ENCODE results near the gene PLAU.

Gene PLAU

GRCh38 chr10:73866621-73867020 lies 44.3 kb upstream of the PLAU start:
- TF ChIP-seq, protein P1, sequence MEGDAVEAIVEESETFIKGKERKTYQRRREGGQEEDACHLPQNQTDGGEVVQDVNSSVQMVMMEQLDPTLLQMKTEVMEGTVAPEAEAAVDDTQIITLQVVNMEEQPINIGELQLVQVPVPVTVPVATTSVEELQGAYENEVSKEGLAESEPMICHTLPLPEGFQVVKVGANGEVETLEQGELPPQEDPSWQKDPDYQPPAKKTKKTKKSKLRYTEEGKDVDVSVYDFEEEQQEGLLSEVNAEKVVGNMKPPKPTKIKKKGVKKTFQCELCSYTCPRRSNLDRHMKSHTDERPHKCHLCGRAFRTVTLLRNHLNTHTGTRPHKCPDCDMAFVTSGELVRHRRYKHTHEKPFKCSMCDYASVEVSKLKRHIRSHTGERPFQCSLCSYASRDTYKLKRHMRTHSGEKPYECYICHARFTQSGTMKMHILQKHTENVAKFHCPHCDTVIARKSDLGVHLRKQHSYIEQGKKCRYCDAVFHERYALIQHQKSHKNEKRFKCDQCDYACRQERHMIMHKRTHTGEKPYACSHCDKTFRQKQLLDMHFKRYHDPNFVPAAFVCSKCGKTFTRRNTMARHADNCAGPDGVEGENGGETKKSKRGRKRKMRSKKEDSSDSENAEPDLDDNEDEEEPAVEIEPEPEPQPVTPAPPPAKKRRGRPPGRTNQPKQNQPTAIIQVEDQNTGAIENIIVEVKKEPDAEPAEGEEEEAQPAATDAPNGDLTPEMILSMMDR (IDR thresholded peaks at IDR 0.05; ENCODE audit: extremely low read depth, insufficient read depth, missing control alignments) = no peak
- no peak for DNase-seq (ENCODE audit: low spot score)
- in situ Hi-C loops (cut with MboI; ENCODE audit: low pct_unique_long_range_greater_than_20kb, low sequenced_read_pairs, unreplicated experiment) = no loop called here

DNA sequence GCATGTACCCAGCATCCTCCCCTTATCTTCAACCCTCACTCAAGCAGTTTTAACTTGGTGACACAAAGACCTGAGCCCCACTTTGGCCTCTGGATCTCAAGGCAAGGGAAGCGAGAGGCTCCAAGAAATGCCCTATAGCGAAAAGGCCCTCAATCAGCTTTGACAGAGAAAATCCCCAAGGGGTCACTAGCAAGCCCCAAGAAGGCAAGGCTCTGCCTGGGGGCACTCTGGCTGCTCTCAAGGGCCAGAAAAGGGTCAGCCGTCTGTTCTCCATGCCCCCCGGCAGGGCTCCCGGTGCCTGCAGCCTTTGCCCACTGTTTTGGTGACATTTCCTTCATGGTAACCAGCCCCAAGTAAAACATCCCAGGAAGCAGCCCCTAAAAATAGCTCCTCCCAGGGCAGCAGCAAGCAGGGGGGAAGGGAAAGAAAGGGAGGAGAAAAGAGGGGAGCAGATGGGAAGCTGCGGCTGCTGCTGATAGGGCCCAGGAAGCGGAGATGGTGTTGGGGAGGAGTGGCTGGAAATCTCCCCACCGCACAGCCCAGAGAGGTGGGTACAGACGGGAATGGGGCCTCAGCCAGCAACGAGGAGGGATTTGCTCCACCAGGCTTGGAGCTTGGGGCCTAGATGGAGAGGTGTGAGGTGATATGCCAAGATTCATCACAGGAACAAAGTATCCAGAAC lies 43.7 kb upstream of the PLAU start:
- no peak for DNase-seq (ENCODE audit: low spot score)
- TF ChIP-seq, protein P1 (IDR thresholded peaks at IDR 0.05; ENCODE audit: extremely low read depth, insufficient read depth, missing control alignments) = no peak

GRCh38 chr10:73867871-73868631 lies 42.9 kb upstream of the PLAU start:
- no peak for DNase-seq (ENCODE audit: low spot score)
- in situ Hi-C loops (cut with MboI; ENCODE audit: low pct_unique_long_range_greater_than_20kb, low sequenced_read_pairs, unreplicated experiment) = no loop called here
- TF ChIP-seq, protein P1 (IDR thresholded peaks at IDR 0.05; ENCODE audit: extremely low read depth, insufficient read depth, missing control alignments) = no peak

More for the DNA sequence above, 43.7 kb upstream of the PLAU start:
- in situ Hi-C loops (cut with MboI; ENCODE audit: low pct_unique_long_range_greater_than_20kb, low sequenced_read_pairs, unreplicated experiment) = no loop called here

GRCh38 chr10:73868655-73869195 lies 42.2 kb upstream of the PLAU start:
- TF ChIP-seq, protein P1 (IDR thresholded peaks at IDR 0.05; ENCODE audit: extremely low read depth, insufficient read depth, missing control alignments) = no peak
- in situ Hi-C loops (cut with MboI; ENCODE audit: low pct_unique_long_range_greater_than_20kb, low sequenced_read_pairs, unreplicated experiment) = no loop called here
- no peak for DNase-seq (ENCODE audit: low spot score)

DNA sequence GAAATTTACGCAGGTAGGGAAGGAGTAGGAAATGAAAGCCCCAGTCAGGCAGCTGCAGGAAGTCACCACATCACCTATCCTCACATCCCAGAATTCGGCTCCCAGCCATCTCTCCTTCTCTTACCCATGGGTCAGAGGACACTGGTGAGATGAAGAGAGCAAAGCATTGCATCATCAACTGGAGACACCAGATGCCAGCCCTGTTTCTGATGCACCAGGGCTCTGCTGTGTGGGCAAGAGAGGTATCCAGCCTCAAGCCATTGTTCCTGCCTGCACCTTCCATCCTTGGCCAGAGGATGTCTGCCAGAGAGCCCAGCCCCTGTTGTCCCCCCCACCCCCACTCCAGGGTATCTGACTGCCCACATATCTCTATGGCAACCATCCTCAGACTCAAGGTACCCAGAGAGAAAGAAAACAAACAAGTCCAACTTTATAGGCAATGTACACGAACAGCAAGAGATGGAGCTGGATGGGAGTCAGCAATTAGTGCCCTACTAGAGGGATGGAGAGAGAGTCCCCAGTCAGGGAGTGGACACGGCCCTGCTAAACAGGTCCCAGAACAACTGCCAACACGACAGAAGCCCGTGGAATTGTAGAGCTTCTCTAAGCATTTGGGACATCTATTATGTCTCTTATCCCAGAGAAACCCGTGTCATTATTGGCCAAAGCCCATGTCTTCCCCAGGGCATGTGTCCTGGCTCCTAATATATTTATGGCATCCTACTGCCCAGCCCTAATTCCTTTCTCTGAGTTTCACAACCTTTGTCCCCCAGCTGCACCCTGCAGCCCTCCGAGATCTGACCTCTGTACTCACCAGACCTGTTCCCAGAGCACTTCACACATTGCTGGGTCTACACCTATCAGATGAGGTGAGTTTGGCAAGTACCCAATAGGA lies 39.4 kb upstream of the PLAU start:
- DNase-seq (ENCODE audit: low spot score) = no peak
- in situ Hi-C loops (cut with MboI; ENCODE audit: low pct_unique_long_range_greater_than_20kb, low sequenced_read_pairs, unreplicated experiment) = no loop called here
- TF ChIP-seq, protein P1 (IDR thresholded peaks at IDR 0.05; ENCODE audit: extremely low read depth, insufficient read depth, missing control alignments) = no peak

DNA sequence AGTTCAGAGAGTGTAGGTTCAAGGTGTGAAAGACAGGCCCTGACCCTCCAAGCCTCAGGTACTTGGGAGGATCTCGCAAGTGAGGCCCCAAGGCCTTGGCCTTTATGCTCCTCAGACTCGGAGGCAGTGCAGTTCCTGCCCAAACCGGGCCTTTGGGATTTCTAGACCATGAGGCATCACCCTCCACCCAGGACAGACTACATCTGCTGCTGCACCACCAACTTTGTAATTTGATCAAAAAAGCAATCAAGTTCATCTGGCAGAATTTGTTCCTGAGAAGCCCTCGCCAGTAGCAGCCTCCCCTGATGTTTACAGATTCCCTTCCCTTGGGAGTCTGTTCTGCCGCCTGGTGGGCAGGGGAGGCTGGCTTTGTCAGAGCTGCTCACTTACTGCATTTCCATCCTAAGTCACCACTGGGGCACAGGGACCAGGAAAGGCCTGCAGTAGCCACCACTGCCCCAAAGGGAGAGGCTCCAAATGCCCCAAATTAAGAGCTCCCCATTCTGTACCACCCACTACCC lies 38.7 kb upstream of the PLAU start:
- DNase-seq (ENCODE audit: low spot score) = no peak
- in situ Hi-C loops (cut with MboI; ENCODE audit: low pct_unique_long_range_greater_than_20kb, low sequenced_read_pairs, unreplicated experiment) = no loop called here
- TF ChIP-seq, protein P1 (IDR thresholded peaks at IDR 0.05; ENCODE audit: extremely low read depth, insufficient read depth, missing control alignments) = no peak

Measured in GM13977 (cell line).